K562 (cell line): Measurements from ENCODE around the gene CD164. TPM values are rescaled to one million over a fixed set of nuclear protein-coding genes. Genes with fewer than 3 reads are reported as not detected.

ENCODE experiments used
- ARID3A ChIP-seq: IDR thresholded peaks from 2 replicates; pipeline ENCODE4 v1.6.1; 2012; ENCODE audit warnings: low read depth, low read length, improper control_type of control experiment, borderline replicate concordance
- DEAF1 ChIP-seq: fragments of 450-650 bp; formaldehyde crosslinking; IDR thresholded peaks from 2 replicates; pipeline ENCODE4 v1.4.0; 2020; ENCODE audit warnings: mild to moderate bottlenecking, moderate library complexity
- GTF2E2 ChIP-seq: fragments of 200-800 bp; sonication (Bioruptor generic); IDR thresholded peaks from 2 replicates; pipeline ENCODE4 v1.6.1; 2016; ENCODE audit warnings: missing genetic modification characterization, missing compliant biosample characterization
- JUND ChIP-seq, 2 experiments: IDR thresholded peaks; 2 replicates in 1 of 2; 3 replicates in 1 of 2; pipeline ENCODE4 v1.6.1; 2011; ENCODE audit warnings: borderline replicate concordance in 2 of 2, low read depth in 2 of 2, low read length in 2 of 2, improper control_type of control experiment in 1 of 2, missing biosample characterization in 1 of 2, missing genetic modification characterization in 1 of 2, missing genetic modification reagents in 1 of 2
- NONO ChIP-seq, 2 experiments: fragments of 200-400 bp in 1 of 2; fragments of 450-650 bp in 1 of 2; formaldehyde crosslinking in 1 of 2; IDR thresholded peaks; 2 replicates each; pipeline ENCODE4 v1.6.1; 2017; ENCODE audit warnings: low read depth in 2 of 2, mild to moderate bottlenecking in 2 of 2, moderate library complexity in 2 of 2, low read length in 1 of 2
- NRF1 ChIP-seq, 2 experiments: fragments of 450-650 bp; IDR thresholded peaks in 1 of 2; conservative IDR thresholded peaks in 1 of 2; 2 replicates each; pipeline ENCODE4 v1.6.1; 2014; ENCODE audit warnings: mild to moderate bottlenecking in 2 of 2
- RAD21 ChIP-seq, 2 experiments: fragments of 250-450 bp in 1 of 2; fragments of 450-650 bp in 1 of 2; sonication (Bioruptor Pico) in 1 of 2; formaldehyde crosslinking in 1 of 2; IDR thresholded peaks in 1 of 2; conservative IDR thresholded peaks in 1 of 2; 2 replicates each; pipeline versions ENCODE4 v1.4.0 to v1.8.0; 2020 to 2022; ENCODE audit warnings: mild to moderate bottlenecking in 2 of 2, moderate library complexity in 1 of 2
- RBM15 ChIP-seq: fragments of 200-400 bp; formaldehyde crosslinking; IDR thresholded peaks from 2 replicates; pipeline ENCODE4 v1.6.1; 2018; ENCODE audit warnings: mild to moderate bottlenecking, low read length, moderate library complexity; ENCODE audit not compliant: insufficient read depth
- SREBF2 ChIP-seq: sonication (generic); formaldehyde crosslinking; IDR thresholded peaks from 2 replicates; pipeline ENCODE4 v1.4.0; 2020; ENCODE audit warnings: mild to moderate bottlenecking, missing genetic modification reagents
- SRSF9 ChIP-seq: fragments of 200-400 bp; formaldehyde crosslinking; IDR thresholded peaks from 2 replicates; pipeline ENCODE4 v1.6.1; 2017; ENCODE audit warnings: low read depth, low read length, borderline replicate concordance
- USF2 ChIP-seq: sonication (generic); formaldehyde crosslinking; IDR thresholded peaks from 2 replicates; pipeline ENCODE4 v1.5.0; 2020; ENCODE audit warnings: missing genetic modification reagents
- ZNF197 ChIP-seq: fragments of 200-800 bp; sonication (Bioruptor generic); IDR thresholded peaks from 2 replicates; pipeline ENCODE4 v1.6.1; 2016; ENCODE audit warnings: low read depth, missing genetic modification characterization, missing compliant biosample characterization
- ZNF239 ChIP-seq: fragments of 250-450 bp; sonication (Bioruptor Pico); IDR thresholded peaks from 2 replicates; pipeline ENCODE4 v1.4.0; 2020; ENCODE audit warnings: mild to moderate bottlenecking
- ZNF282 ChIP-seq: sonication (generic); formaldehyde crosslinking; IDR thresholded peaks from 2 replicates; pipeline ENCODE4 v1.8.1; 2023; ENCODE audit warnings: missing genetic modification reagents
- ZNF3 ChIP-seq: fragments of 250-450 bp; sonication (Bioruptor Pico); IDR thresholded peaks from 2 replicates; pipeline ENCODE4 v1.5.0; 2021; ENCODE audit warnings: mild to moderate bottlenecking, moderate library complexity
- polyA plus RNA-seq, 8 experiments: library from polyadenylated mRNA; depleted of rRNA in 4 of 8; stranded (reverse) in 5 of 8; unstranded in 3 of 8; fragments of >200 nt; fragmentation: Nextera tagmentation in 2 of 8; fragmentation: Illumina TruSeq in 1 of 8; extraction: Ambion mirVana in 2 of 8; extraction: Trizol in 1 of 8; gene quantifications; 2 replicates each; pipeline versions ENCODE4 v1.2.1 to v1.2.3, GENCODE V29; 2011 to 2014; ENCODE audit warnings: inconsistent platforms in 1 of 8, missing spikeins in 1 of 8
- total RNA-seq, 7 experiments: library from RNA; depleted of rRNA in 6 of 7; stranded (reverse); fragments of >200 nt in 6 of 7; fragmentation: Illumina TruSeq in 2 of 7; extraction: Trizol in 2 of 7; gene quantifications; 2 replicates each; pipeline versions ENCODE4 v1.2.1 to v1.2.3, GENCODE V29; 2011 to 2021; ENCODE audit warnings: low replicate concordance in 1 of 7

The CD164 gene
- total and polyA plus RNA-seq, 9 of the 15 experiments (the other 6 are each of a cell fraction or from before 2014, with no cell fraction given), result 79.5 to 317 (median 165) TPM

GRCh38 chr6:109397020-109397419, 14.8 kb upstream of the CD164 start (continued):
- peak; percentile 24; the same call in 1 of the 2 replicates for TF ChIP-seq ARID3A
- no peak for TF ChIP-seq SRSF9
- no peak for TF ChIP-seq ZNF3 (CRISPR knock-in tag)
- TF ChIP-seq JUND (IDR thresholded peaks at IDR 0.05; ENCODE audit: borderline replicate concordance, low read depth, low read length), result peak; percentile 16; the same call in 1 of the 2 replicates
- peak; percentile 25; the same call in 2 of the 3 replicates for TF ChIP-seq JUND (tag; IDR thresholded peaks at IDR 0.05; ENCODE audit: borderline replicate concordance, low read depth, low read length)
- TF ChIP-seq ZNF239 (CRISPR knock-in tag), result no peak
- no peak for TF ChIP-seq RBM15
- no peak for TF ChIP-seq USF2
- TF ChIP-seq NONO (IDR thresholded peaks at IDR 0.05; ENCODE audit: low read depth in 2 of 2, low read length in 1 of 2), result no peak
- TF ChIP-seq GTF2E2, result no peak
- peak; percentile 79 to 84 for TF ChIP-seq RAD21 (CRISPR knock-in tag; conservative IDR thresholded peaks at IDR 0.05 in 1 of 2, IDR thresholded peaks at IDR 0.05 in 1 of 2)
- peak; percentile 46 for TF ChIP-seq DEAF1 (CRISPR knock-in tag)
- TF ChIP-seq ZNF282 (CRISPR knock-in tag), result no peak
- no peak for TF ChIP-seq NRF1 (conservative IDR thresholded peaks at IDR 0.05 in 1 of 2, IDR thresholded peaks at IDR 0.05 in 1 of 2)
- TF ChIP-seq SREBF2, result no peak
- no peak for TF ChIP-seq ZNF197 (CRISPR knock-in tag)
